Ishikawa (cell line): ENCODE results near the gene SLC35D2.

Source experiments
- CEBPB ChIP-seq: IDR thresholded peaks from 2 replicates; pipeline ENCODE4 v1.6.1; 2012
- CREB1 ChIP-seq: IDR thresholded peaks from 2 replicates; pipeline ENCODE4 v1.6.1; 2012; ENCODE audit warnings: low read depth
- EGR1 ChIP-seq: IDR thresholded peaks from 2 replicates; pipeline ENCODE4 v1.6.1; 2012
- EP300 ChIP-seq: IDR thresholded peaks from 2 replicates; pipeline ENCODE4 v1.6.1; 2012; ENCODE audit warnings: borderline replicate concordance
- FOXM1 ChIP-seq: IDR thresholded peaks from 2 replicates; pipeline ENCODE4 v1.6.1; 2012; ENCODE audit warnings: low read depth, borderline replicate concordance
- MAX ChIP-seq: IDR thresholded peaks from 2 replicates; pipeline ENCODE4 v1.6.1; 2012
- NFIC ChIP-seq: IDR thresholded peaks from 2 replicates; pipeline ENCODE4 v1.6.1; 2012
- RAD21 ChIP-seq: IDR thresholded peaks from 2 replicates; pipeline ENCODE4 v1.6.1; 2012; ENCODE audit warnings: low read depth
- REST ChIP-seq: IDR thresholded peaks from 2 replicates; pipeline ENCODE4 v1.6.1; 2012; ENCODE audit warnings: low read depth, mild to moderate bottlenecking
- TAF1 ChIP-seq: IDR thresholded peaks from 2 replicates; pipeline ENCODE4 v1.6.1; 2012; ENCODE audit warnings: low read depth, mild to moderate bottlenecking
- TCF12 ChIP-seq: IDR thresholded peaks from 2 replicates; pipeline ENCODE4 v1.6.1; 2012; ENCODE audit warnings: low read depth
- TEAD4 ChIP-seq: IDR thresholded peaks from 2 replicates; pipeline ENCODE4 v1.6.1; 2012
- USF1 ChIP-seq: IDR thresholded peaks from 2 replicates; pipeline ENCODE4 v1.6.1; 2012
- YY1 ChIP-seq: IDR thresholded peaks from 2 replicates; pipeline ENCODE4 v1.6.1; 2012; ENCODE audit warnings: low read depth
- ZBTB7A ChIP-seq: IDR thresholded peaks from 2 replicates; pipeline ENCODE4 v1.6.1; 2012; ENCODE audit warnings: low read depth

SLC35D2 gene

GRCh38 chr9:96418083-96418919, 34.8 kb upstream of the SLC35D2 start, which contains the start of gene ZNF367:
Gene ZNF367, minus strand, starts transcription at chr9:96418370. Its CDS starts 338 bp downstream, at chr9:96418032.
- no peak; the same call in 1 of the 2 replicates for TF ChIP-seq ZBTB7A
- peak; percentile 58; the same call in 1 of the 2 replicates for TF ChIP-seq TAF1
- no peak for TF ChIP-seq TEAD4
- TF ChIP-seq USF1: no peak; the same call in 1 of the 2 replicates
- no peak for TF ChIP-seq REST
- TF ChIP-seq EP300: no peak
- TF ChIP-seq EGR1: no peak
- no peak for TF ChIP-seq YY1
- TF ChIP-seq RAD21: peak; percentile 5; the same call in 1 of the 2 replicates
- TF ChIP-seq NFIC: peak; percentile 5; the same call in 1 of the 2 replicates
- 0 out of 2 replicates have a peak, but pooled peaks have one; percentile 18 for TF ChIP-seq FOXM1
- TF ChIP-seq CREB1: peak; percentile 13; the same call in 1 of the 2 replicates
- TF ChIP-seq MAX: peak; percentile 83

- TF ChIP-seq CREB1 (no peak), EP300 (0 out of 2 replicates have a peak, but pooled peaks have one; percentile 4)
Observed at GRCh38 chr9:96417661-96418082, 34.2 kb upstream of the SLC35D2 start.

GRCh38 chr9:96417051-96417586, 33.6 kb upstream of the SLC35D2 start:
- TF ChIP-seq ZBTB7A (peak; percentile 49; the same call in 1 of the 2 replicates), TCF12 (peak; percentile 71; the same call in 1 of the 2 replicates), MAX (peak; percentile 83), CREB1 (peak; percentile 87), TAF1 (peak; percentile 54; the same call in 1 of the 2 replicates), EGR1 (no peak), EP300 (0 out of 2 replicates have a peak, but pooled peaks have one; percentile 23), REST (no peak), USF1 (peak; percentile 97)

GRCh38 chr9:96413302-96414221, 30.1 kb upstream of the SLC35D2 start:
- TF ChIP-seq REST: no peak
- TF ChIP-seq NFIC: no peak
- no peak for TF ChIP-seq EGR1
- no peak for TF ChIP-seq TEAD4
- TF ChIP-seq EP300: no peak
- TF ChIP-seq CEBPB: no peak
- no peak for TF ChIP-seq YY1
- TF ChIP-seq MAX: no peak
- TF ChIP-seq USF1: no peak
